Osteocyte (in vitro differentiated cells): Measurements from ENCODE around the gene ZNF513. TPM values are rescaled to one million over a fixed set of nuclear protein-coding genes. Genes with fewer than 3 reads are reported as not detected.

Source experiments
- DNase-seq: peaks from one replicate; pipeline ENCODE4 v3.0.0; 2021; ENCODE audit warnings: mixed read lengths; ENCODE audit not compliant: unreplicated experiment; ENCODE audit errors: extremely low spot score
- H3K27ac Mint-ChIP-seq: one replicate; pipeline ENCODE4 v1.8.0; 2021; ENCODE audit warnings: mild to moderate bottlenecking, mixed read lengths; ENCODE audit not compliant: unreplicated experiment
- H3K27me3 Mint-ChIP-seq: one replicate; pipeline ENCODE4 v1.8.0; 2021; ENCODE audit warnings: mixed read lengths; ENCODE audit not compliant: unreplicated experiment
- H3K36me3 Mint-ChIP-seq: one replicate; pipeline ENCODE4 v1.8.0; 2021; ENCODE audit warnings: mixed read lengths; ENCODE audit not compliant: unreplicated experiment
- H3K4me1 Mint-ChIP-seq: one replicate; pipeline ENCODE4 v1.8.0; 2021; ENCODE audit warnings: mixed read lengths; ENCODE audit not compliant: unreplicated experiment
- H3K4me3 Mint-ChIP-seq: one replicate; pipeline ENCODE4 v1.8.0; 2021; ENCODE audit warnings: mild to moderate bottlenecking, moderate library complexity, mixed read lengths; ENCODE audit not compliant: unreplicated experiment
- H3K9me3 Mint-ChIP-seq: one replicate; pipeline ENCODE4 v1.8.0; 2021; ENCODE audit warnings: mixed read lengths; ENCODE audit not compliant: unreplicated experiment
- CTCF ChIP-seq: fragments of 200-600 bp; sonication (generic); IDR thresholded peaks from 2 replicates; pipeline ENCODE4 v1.5.0; 2021; ENCODE audit warnings: antibody characterized with exemption, mild to moderate bottlenecking, moderate library complexity
- total RNA-seq: library from RNA; stranded (reverse); gene quantifications from 2 replicates; pipeline ENCODE4 v1.2.1, GENCODE V29; 2021

ZNF513 gene
- total RNA-seq, 1 donor from 2014 or later: 19.1 TPM

- TF ChIP-seq CTCF: no peak
- Mint-ChIP-seq H3K9me3 (no peaks in the 10 kb centered on the region), H3K27ac (no peak overlapping the region), H3K4me3 (no peak overlapping the region), H3K27me3 (peaks cover 2% of the 10 kb centered on the region), H3K4me1 (peaks cover 4% of the 10 kb centered on the region), H3K36me3 (no peaks in the 10 kb centered on the region)
- DNase-seq: no peak
Observed at GRCh38 chr2:27422958-27423357, 42.4 kb upstream of the ZNF513 start.

DNA sequence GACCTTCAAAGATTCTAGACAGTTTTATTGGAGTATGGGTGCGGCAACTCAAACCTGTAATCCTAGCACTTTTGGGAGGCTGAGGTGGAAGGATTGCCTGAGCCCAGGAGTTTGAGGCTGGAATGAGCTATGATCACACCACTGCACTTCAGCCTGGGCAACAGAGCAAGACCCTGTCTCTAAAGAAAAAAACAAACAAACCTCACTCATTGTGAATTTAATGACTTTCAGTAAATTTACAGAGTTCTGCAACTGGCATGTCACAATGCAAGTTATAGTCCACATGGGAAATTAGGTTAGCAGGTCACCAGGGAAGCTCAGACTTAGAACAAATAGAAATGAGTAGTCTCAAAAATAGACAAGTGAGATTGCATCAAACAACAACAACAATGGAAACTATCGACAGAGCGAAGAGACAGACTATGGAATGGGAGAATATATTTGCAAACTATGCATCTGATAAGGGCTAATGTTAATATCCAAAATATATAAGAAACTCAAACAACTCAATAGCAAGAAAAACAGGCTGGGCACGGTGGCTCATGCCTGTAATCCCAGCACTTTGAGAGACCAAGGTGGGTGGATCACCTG, 41.2 kb upstream of the ZNF513 start:
- Mint-ChIP-seq H3K27me3 (peaks cover 2% of the 10 kb centered on the region), H3K4me3 (no peak overlapping the region), H3K27ac (no peak overlapping the region), H3K4me1 (no peaks in the 10 kb centered on the region), H3K9me3 (no peaks in the 10 kb centered on the region), H3K36me3 (no peaks in the 10 kb centered on the region)
- DNase-seq: no peak
- TF ChIP-seq CTCF: no peak

GRCh38 chr2:27420996-27421395, 40.5 kb upstream of the ZNF513 start:
- Mint-ChIP-seq H3K27me3 (peaks cover 2% of the 10 kb centered on the region), H3K27ac (no peak overlapping the region), H3K4me1 (no peaks in the 10 kb centered on the region), H3K4me3 (no peak overlapping the region), H3K9me3 (no peaks in the 10 kb centered on the region), H3K36me3 (no peaks in the 10 kb centered on the region)
- no peak for DNase-seq
- no peak for TF ChIP-seq CTCF

DNA sequence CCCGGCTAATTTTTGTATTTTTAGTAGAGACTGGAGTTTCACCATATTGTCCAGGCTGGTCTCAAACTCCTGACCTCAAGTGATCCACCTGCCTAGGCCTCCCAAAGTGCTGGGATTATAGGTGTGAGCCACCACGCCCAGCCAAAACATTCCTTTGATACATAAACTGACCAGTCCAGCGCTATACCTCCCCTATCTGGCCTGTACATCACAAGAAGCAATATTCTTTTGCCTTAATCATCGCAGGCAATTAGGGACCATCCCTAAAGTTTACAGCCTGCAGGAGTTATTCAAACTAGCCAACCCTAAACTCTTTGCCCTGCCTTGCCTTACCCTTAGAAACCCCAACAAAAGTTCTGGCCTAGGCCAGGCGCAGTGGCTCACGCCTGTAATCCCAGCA, 35.6 kb upstream of the ZNF513 start:
- Mint-ChIP-seq H3K4me3 (no peak overlapping the region), H3K9me3 (no peaks in the 10 kb centered on the region), H3K36me3 (no peaks in the 10 kb centered on the region), H3K27me3 (no peaks in the 10 kb centered on the region), H3K27ac (no peak overlapping the region), H3K4me1 (no peaks in the 10 kb centered on the region)
- no peak for DNase-seq
- TF ChIP-seq CTCF: no peak

DNA sequence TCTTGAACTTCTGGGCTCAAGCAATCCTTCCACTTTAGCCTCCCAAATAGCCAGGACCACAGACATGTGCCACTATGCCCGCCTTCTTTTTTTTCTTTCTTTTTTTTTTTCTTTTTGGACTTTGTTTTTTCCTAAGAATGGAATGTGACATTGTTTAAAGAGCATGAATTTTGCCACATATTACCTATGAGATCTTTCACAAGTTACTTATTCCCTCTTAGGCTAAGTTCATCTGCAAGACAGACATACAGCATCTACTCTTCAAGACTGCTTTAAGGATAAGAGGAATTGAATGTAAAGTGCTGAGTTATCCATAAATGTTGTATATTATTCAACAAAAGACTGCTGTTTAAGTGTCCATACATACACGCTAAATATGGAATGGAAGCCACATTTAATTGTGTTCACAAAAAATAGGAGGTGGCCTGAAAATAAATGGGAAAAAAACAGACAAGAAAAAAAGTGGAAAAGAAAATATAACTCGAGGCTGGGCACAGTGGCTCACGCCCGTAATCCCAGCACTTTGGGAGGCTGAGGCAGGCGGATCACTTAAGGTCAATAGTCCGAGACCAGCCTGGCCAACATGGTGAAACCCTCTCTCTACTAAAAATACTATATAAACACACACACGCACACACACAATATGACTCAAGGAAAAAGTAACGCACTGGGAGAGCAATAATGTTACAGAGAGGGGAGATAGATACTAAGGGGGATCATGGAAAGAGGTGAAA, 32.1 kb upstream of the ZNF513 start:
- H3K4me1 Mint-ChIP-seq: peaks cover 18% of the 10 kb centered on the region
- TF ChIP-seq CTCF: no peak
- no peak overlapping the region for H3K4me3 Mint-ChIP-seq
- no peak for DNase-seq
- no peaks in the 10 kb centered on the region for H3K36me3 Mint-ChIP-seq
- no peaks in the 10 kb centered on the region for H3K27me3 Mint-ChIP-seq
- H3K9me3 Mint-ChIP-seq: no peaks in the 10 kb centered on the region
- no peak overlapping the region for H3K27ac Mint-ChIP-seq
